HG03097 (cell line): Measurements from ENCODE around the gene SRSF2.
"Not testable (repeated sequence)": the region's sequence is repeated elsewhere in the genome, so short reads cannot be mapped to it uniquely, and the experiment has no call there.

ENCODE experiments used
- ATAC-seq: cut with Tn5 transposase; IDR thresholded peaks from one replicate; pipeline ENCODE4 v1.9.1; 2021; ENCODE audit not compliant: unreplicated experiment, low FRiP score

SRSF2 gene

GRCh38 chr17:76737082-76737675 is at the start of gene SRSF2:
Gene SRSF2, minus strand, starts transcription at chr17:76737331. Its CDS starts 171 bp downstream, at chr17:76737160.
- ATAC-seq: peak; percentile 66

GRCh38 chr17:76784926-76785325 is 47.8 kb upstream of the SRSF2 start:
- ATAC-seq: no peak

GRCh38 chr17:76783146-76783545 is 46.0 kb upstream of the SRSF2 start:
- ATAC-seq: no peak

GRCh38 chr17:76781056-76781982 is 44.2 kb upstream of the SRSF2 start:
- ATAC-seq: no peak

GRCh38 chr17:76775021-76775600 is 38.0 kb upstream of the SRSF2 start:
- ATAC-seq: no peak

DNA sequence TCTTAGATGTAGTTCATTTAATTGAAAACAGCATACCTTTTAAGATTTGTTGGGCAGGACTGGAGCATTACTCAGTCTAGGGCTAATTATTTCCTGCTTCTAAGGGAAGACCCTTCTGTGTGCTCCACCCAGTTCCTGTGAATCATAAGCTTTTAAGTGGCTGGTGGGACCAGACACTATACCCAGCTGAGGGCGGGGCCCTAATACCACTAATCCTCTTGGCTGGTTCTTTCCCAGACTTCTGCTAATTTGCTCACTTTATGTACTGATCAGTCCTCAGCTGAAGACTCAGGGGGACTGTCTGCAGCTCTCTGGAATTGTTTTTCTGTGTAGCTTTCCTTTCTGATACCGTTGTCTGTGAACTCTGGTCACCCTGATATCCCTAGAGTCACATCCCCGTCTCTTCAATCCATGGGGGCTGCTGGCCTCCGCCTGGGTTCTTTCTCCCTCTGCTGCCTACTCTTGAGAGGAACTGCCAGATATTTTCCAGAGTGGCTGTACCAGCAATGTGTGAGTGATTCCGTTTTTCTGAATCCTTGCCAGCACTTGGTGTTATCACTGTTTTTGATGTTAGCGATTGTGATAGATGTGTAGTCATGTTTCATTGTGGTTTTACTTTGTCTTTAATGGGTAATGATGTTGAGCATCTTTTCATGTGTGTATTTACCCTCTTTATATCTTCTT is 35.9 kb upstream of the SRSF2 start:
- no peak for ATAC-seq

GRCh38 chr17:76758570-76758969 is 21.4 kb upstream of the SRSF2 start:
- no peak for ATAC-seq

GRCh38 chr17:76757256-76757655 is 20.1 kb upstream of the SRSF2 start:
- ATAC-seq: no peak

GRCh38 chr17:76755285-76755684 is 18.2 kb upstream of the SRSF2 start:
- no peak for ATAC-seq

- no peak for ATAC-seq
Measured at GRCh38 chr17:76753061-76753961, 16.2 kb upstream of the SRSF2 start.

DNA sequence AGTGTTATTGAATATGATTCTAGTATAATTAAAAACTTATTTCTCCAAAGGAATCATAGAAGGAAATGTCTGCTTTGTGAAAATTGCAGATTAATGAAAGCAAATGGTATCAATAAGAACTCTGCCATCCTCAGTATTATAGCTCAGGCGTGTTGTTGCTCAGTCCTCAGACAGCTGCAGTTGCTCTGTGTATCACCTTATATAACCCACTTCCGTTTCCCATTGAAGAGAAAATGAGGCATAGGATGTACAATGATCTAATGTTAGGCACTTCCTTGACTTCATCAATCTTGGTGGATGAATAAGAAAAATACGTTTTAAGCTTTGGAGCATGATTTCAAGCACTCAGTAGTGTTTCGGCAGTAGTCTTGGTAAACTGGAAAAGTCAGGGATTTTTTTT is 14.9 kb upstream of the SRSF2 start:
- ATAC-seq: no peak

DNA sequence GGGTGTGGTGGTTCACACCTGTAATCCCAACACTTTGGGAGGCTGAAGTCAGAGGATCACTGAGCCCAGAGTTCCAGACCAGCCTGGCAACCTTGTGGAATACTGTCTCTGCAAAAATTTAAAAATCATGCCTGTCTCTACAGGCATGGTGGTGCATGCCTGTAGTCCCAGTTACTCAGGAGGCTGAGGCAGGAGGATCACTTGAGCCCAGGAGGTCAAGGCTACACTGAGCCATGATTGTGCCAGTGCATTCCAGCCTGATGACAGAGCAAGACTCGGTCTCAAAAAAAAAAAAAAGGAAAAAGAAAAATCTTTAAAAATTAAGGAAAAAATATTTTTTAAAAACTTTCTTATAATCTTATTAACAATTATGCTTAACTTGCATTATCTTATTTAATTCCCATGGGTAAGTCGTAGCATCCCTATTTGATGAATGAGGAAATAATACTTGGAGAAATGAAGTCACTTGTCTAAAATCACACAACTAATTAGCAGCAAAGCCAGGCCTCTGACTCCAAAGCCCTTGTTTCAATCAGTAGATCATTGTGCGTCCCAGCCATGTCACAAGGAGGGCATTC is 14.4 kb upstream of the SRSF2 start:
- ATAC-seq: no peak

GRCh38 chr17:76748657-76749056 is 11.5 kb upstream of the SRSF2 start:
- ATAC-seq: no peak

- no peak for ATAC-seq
Measured at GRCh38 chr17:76747716-76748363, 10.7 kb upstream of the SRSF2 start.

- ATAC-seq: not testable (repeated sequence)
Measured at GRCh38 chr17:76745785-76746184, 8.7 kb upstream of the SRSF2 start.

- no peak for ATAC-seq
Measured at GRCh38 chr17:76744747-76745146, 7.6 kb upstream of the SRSF2 start.

GRCh38 chr17:76742958-76743357 is 5.8 kb upstream of the SRSF2 start:
- no peak for ATAC-seq

GRCh38 chr17:76740329-76741118 is 3.4 kb upstream of the SRSF2 start:
- ATAC-seq: no peak
